HT-29 (cell line): ENCODE results near the gene C16orf46. TPM values are rescaled to one million over a fixed set of nuclear protein-coding genes. Genes with fewer than 3 reads are reported as not detected.

Source experiments
- DNase-seq: peaks from one replicate; pipeline ENCODE4 v3.0.0-alpha.2; 2015; ENCODE audit warnings: low spot score
- small RNA-seq: library from RNA; depleted of rRNA; stranded (forward); fragments of <200 nt; gene quantifications from one replicate; pipeline ENCODE3, GENCODE V24; 2014
- total RNA-seq: library from RNA; depleted of rRNA; stranded (reverse); fragments of >200 nt; shearing (Covaris generic); gene quantifications from 2 replicates; pipeline ENCODE4 v1.2.3, GENCODE V29; 2014; rRNA removed

Gene C16orf46
- total RNA-seq, 1 experiment from 2014 or later, result 2.4 TPM

GRCh38 chr16:81014672-81015071 is 62.4 kb downstream of the C16orf46 start:
- DNase-seq, result no peak

- DNase-seq, result no peak
Measured at GRCh38 chr16:81012974-81013373, 64.1 kb downstream of the C16orf46 start.

Small RNA genes within 50 kb of the gene (small RNA-seq; reads per million reads assigned to genes)
- gene AC092718.3, result not detected
- not detected for gene RNU6-1191P

Other genes starting within 250 kb of the C16orf46 start
- gene CMC2, start 70.4 kb downstream of the C16orf46 start, total RNA-seq, result 57.7 and 87.8 TPM in 2 replicates
- gene CENPN, start 70.0 kb downstream of the C16orf46 start, total RNA-seq, result 45.9 and 64.4 TPM in 2 replicates
- 16.8 and 19.3 TPM in 2 replicates for gene ATMIN, start 41.4 kb downstream of the C16orf46 start, total RNA-seq
- 30.8 and 35.2 TPM in 2 replicates for gene GCSH, start 19.2 kb upstream of the C16orf46 start, total RNA-seq
- 0.60 and 0.79 TPM in 2 replicates for gene BCO1, start 161.5 kb upstream of the C16orf46 start, total RNA-seq
- gene GAN, start 237.7 kb upstream of the C16orf46 start, total RNA-seq, result 7.4 and 20.1 TPM in 2 replicates